ENCODE results near the gene JAZF1. TPM values are rescaled to one million over a fixed set of nuclear protein-coding genes. Genes with fewer than 3 reads are reported as not detected.

The JAZF1 gene
- total RNA-seq, 1 donor from 2014 or later = 6.4 TPM

DNA sequence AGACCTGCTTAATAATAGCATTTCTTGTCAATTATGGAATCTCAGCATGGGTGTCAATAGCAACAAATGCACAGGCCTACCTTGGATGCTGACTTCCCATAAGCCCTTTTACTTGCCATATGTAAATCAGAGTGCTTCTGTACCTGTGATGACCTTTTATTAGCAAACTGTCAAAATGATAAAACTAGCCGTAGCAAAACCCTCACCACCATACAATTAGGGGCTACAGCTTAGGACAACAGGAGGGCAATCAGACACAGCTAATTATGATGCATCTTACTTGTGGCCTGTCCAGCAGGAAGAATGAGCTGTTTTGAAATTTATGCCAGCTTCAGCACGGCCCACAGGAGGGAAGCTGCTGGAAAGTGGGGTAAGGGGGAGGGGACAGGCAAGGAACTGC is 239.1 kb downstream of the JAZF1 start:
- H3K36me3 Mint-ChIP-seq (ENCODE audit: insufficient read depth) = no peaks in the 10 kb centered on the region
- no peak for DNase-seq (ENCODE audit: low spot score, unreplicated experiment)
- peaks cover 14% of the 10 kb centered on the region for H3K4me1 Mint-ChIP-seq (ENCODE audit: low read depth)
- no peak for TF ChIP-seq CTCF (IDR thresholded peaks at IDR 0.05; ENCODE audit: unreplicated experiment)
- H3K4me3 Mint-ChIP-seq (ENCODE audit: low read depth) = no peak overlapping the region
- no peaks in the 10 kb centered on the region for H3K27me3 Mint-ChIP-seq
- H3K9me3 Mint-ChIP-seq (ENCODE audit: low read depth) = no peaks in the 10 kb centered on the region
- no peak overlapping the region for H3K27ac Mint-ChIP-seq

DNA sequence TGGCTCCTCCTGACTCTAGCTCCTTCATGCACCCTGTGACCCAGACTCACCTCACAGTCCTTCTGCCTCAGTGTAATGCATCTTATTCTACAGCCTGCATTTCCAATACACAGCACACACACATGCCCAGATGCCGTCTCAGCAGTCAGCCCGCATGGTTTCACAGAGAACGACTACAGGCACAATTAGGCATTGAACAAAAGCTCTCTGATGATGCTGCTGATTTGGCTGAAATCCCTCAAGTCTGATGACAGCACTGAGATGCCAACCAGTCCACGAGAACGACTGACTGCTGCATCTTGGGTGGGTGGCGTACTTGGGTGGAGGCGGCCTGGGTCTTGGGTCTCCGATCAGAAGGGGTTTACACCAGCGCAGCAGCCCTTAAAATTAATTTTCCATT is 240.3 kb downstream of the JAZF1 start:
- Mint-ChIP-seq H3K27ac (peak overlapping the region; percentile 6), H3K27me3 (no peaks in the 10 kb centered on the region), H3K36me3 (ENCODE audit: insufficient read depth) (no peaks in the 10 kb centered on the region), H3K9me3 (ENCODE audit: low read depth) (no peaks in the 10 kb centered on the region), H3K4me3 (ENCODE audit: low read depth) (no peak overlapping the region), H3K4me1 (ENCODE audit: low read depth) (peaks cover 14% of the 10 kb centered on the region)
- no peak for DNase-seq (ENCODE audit: low spot score, unreplicated experiment)
- no peak for TF ChIP-seq CTCF (IDR thresholded peaks at IDR 0.05; ENCODE audit: unreplicated experiment)

DNA sequence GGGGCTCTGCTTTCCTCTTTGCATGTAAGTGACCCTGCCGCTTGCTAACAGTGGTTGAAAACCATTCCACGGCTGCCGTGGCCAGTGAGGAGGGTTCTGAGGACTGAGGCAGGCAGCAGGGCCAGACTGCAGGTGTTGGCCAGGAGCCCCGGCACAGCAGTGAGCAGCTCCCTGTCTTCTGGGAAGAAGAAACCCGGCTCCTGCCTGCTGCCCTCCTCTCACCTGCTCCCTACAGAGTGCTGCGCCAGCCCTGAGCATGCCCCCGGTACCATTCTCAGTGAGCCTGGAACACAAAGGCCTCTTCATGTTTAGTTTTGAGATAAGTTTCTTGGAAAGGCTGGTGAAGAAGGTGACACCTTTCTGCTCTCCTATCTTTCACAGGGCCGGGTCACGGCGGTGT is 240.7 kb downstream of the JAZF1 start:
- peak overlapping the region; percentile 6 for H3K27ac Mint-ChIP-seq
- H3K27me3 Mint-ChIP-seq = no peaks in the 10 kb centered on the region
- no peak for TF ChIP-seq CTCF (IDR thresholded peaks at IDR 0.05; ENCODE audit: unreplicated experiment)
- no peak overlapping the region for H3K4me3 Mint-ChIP-seq (ENCODE audit: low read depth)
- H3K4me1 Mint-ChIP-seq (ENCODE audit: low read depth) = peaks cover 14% of the 10 kb centered on the region
- no peaks in the 10 kb centered on the region for H3K36me3 Mint-ChIP-seq (ENCODE audit: insufficient read depth)
- DNase-seq (ENCODE audit: low spot score, unreplicated experiment) = no peak
- H3K9me3 Mint-ChIP-seq (ENCODE audit: low read depth) = no peaks in the 10 kb centered on the region

GRCh38 chr7:27936768-27937102 is 243.9 kb downstream of the JAZF1 start:
- no peaks in the 10 kb centered on the region for H3K27me3 Mint-ChIP-seq
- no peaks in the 10 kb centered on the region for H3K36me3 Mint-ChIP-seq (ENCODE audit: insufficient read depth)
- DNase-seq (ENCODE audit: low spot score, unreplicated experiment) = no peak
- H3K4me3 Mint-ChIP-seq (ENCODE audit: low read depth) = no peak overlapping the region
- H3K9me3 Mint-ChIP-seq (ENCODE audit: low read depth) = no peaks in the 10 kb centered on the region
- no peak for TF ChIP-seq CTCF (IDR thresholded peaks at IDR 0.05; ENCODE audit: unreplicated experiment)
- H3K27ac Mint-ChIP-seq = no peak overlapping the region
- peaks cover 14% of the 10 kb centered on the region for H3K4me1 Mint-ChIP-seq (ENCODE audit: low read depth)

DNA sequence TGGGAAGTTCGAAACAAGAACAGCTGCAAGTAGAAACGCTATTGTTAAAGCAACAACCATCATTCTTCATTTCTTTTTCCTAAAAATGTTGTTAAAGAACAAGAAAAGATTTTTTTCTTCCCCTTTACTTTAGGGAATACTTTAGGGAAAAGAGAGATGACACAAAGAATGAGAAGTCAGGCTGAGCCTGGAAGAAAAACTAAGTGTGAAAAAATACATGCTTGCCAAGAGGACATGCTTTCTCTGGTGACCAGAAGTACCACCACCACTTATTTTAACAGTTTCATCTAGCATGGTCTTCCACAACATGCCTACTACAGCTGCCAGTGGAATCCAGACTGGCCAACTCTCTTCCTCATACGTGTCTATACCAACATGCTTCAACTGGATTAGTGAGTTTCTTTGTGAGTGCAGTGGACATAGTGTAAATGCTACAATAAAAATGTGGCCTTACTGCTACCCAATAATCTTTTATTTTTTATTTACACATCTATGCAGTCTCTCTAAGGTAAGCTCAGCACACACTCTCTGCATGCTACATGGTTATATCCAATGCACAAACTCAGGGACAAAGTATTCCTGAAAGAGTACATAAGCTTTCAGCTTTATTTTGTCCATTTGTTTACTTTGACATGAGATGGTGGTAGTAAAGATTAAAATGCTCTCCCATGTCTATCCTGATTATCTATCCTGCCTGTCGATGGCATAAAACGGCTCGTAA is 244.4 kb downstream of the JAZF1 start:
- no peaks in the 10 kb centered on the region for H3K36me3 Mint-ChIP-seq (ENCODE audit: insufficient read depth)
- no peak for TF ChIP-seq CTCF (IDR thresholded peaks at IDR 0.05; ENCODE audit: unreplicated experiment)
- no peak overlapping the region for H3K4me3 Mint-ChIP-seq (ENCODE audit: low read depth)
- H3K9me3 Mint-ChIP-seq (ENCODE audit: low read depth) = no peaks in the 10 kb centered on the region
- H3K27ac Mint-ChIP-seq = no peak overlapping the region
- H3K27me3 Mint-ChIP-seq = no peaks in the 10 kb centered on the region
- peaks cover 10% of the 10 kb centered on the region for H3K4me1 Mint-ChIP-seq (ENCODE audit: low read depth)
- DNase-seq (ENCODE audit: low spot score, unreplicated experiment) = no peak

Data from progenitor cell of endocrine pancreas (in vitro differentiated cells).